Activated CD4-positive, alpha-beta memory T cell treated with anti-CD3 and anti-CD28 coated beads for 36 hours (primary cell): ENCODE data around the gene ADAMTS8. TPM values are rescaled to one million over a fixed set of nuclear protein-coding genes. Genes with fewer than 3 reads are reported as not detected.

ENCODE experiments used
- CTCF ChIA-PET: fragments of 350-600 bp; sonication (Branson Sonifier 250); formaldehyde crosslinking; loops from one replicate; lab custom pipeline; 2021; ENCODE audit warnings: antibody characterized with exemption, inconsistent platforms; lab: Charles Lee
- POLR2A ChIA-PET: fragments of 350-600 bp; sonication (Branson Sonifier 250); formaldehyde crosslinking; loops from one replicate; lab custom pipeline; 2021; ENCODE audit warnings: antibody characterized with exemption; lab: Charles Lee
- DNase-seq: peaks from one replicate; pipeline ENCODE4 v3.0.0-alpha.2; 2020
- H3K27ac Mint-ChIP-seq: one replicate; pipeline ENCODE4 v1.8.0; 2021; ENCODE audit warnings: mixed read lengths
- H3K27me3 Mint-ChIP-seq: one replicate; pipeline ENCODE4 v1.8.0; 2021; ENCODE audit warnings: mixed read lengths
- H3K36me3 Mint-ChIP-seq: one replicate; pipeline ENCODE4 v1.8.0; 2021; ENCODE audit warnings: mixed read lengths
- H3K4me1 Mint-ChIP-seq: one replicate; pipeline ENCODE4 v1.8.0; 2021; ENCODE audit warnings: low read depth, mixed read lengths
- H3K4me3 Mint-ChIP-seq: one replicate; pipeline ENCODE4 v1.8.0; 2021; ENCODE audit warnings: mild to moderate bottlenecking, mixed read lengths
- H3K9me3 Mint-ChIP-seq: one replicate; pipeline ENCODE4 v1.8.0; 2021; ENCODE audit warnings: mixed read lengths
- intact Hi-C: fragments of 100-400 bp; cut with micrococcal nuclease; formaldehyde crosslinking; loops from one replicate; pipeline ENCODE4 v1.15.1; 2023
- total RNA-seq, 2 experiments: library from RNA; stranded (reverse); gene quantifications; one replicate each; pipeline ENCODE4 v1.2.3, GENCODE V29; 2021

The ADAMTS8 gene
- total RNA-seq, 2 experiments from 2014 or later, result not detected

DNA sequence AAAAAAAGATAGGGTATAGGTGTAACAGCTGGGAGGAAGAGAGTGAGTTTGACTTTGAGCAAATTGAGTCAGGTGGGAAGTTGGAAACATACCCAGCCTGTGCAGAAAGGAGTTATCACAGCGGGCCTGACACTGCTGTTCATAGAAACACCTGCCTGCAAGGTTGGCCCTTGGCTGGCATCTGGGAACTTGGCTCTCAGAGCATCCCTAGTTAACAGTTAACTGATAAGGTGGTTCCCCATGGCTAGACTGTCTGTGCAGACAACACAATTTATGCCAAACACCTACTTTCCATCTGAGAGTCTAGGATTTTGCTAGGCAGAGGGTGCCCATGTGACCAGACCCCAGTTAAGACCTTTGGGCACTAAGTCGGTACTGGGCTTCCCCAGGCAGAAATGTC, 31.4 kb downstream of the ADAMTS8 start:
- POLR2A ChIA-PET, result no interaction called here
- CTCF ChIA-PET, result no interaction called here
- H3K4me3 Mint-ChIP-seq, result no peak overlapping the region

DNA sequence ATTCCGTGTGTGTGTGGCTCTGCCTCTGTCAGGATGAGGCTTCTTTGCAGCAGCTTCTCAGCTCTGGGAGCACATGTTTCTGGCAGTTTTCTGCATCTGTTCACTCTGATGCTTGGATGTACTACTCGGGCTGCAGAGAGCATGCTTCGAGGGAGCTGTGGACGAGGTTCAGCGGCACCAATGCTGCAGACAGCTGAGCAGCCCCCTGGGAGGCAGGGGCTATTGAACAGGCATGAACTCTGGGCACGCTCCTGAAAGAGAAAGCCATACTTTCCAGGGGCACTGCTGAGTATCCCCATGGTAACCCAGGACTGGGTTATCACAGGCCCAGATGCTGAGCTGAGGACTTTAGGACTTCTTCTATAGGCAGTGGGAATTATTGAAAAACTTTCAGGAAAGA, 33.8 kb downstream of the ADAMTS8 start:
- H3K27me3 Mint-ChIP-seq, result peaks cover 2% of the 10 kb centered on the region
- no peaks in the 10 kb centered on the region for H3K9me3 Mint-ChIP-seq
- peaks cover under 1% of the 10 kb centered on the region for H3K4me1 Mint-ChIP-seq
- no peak overlapping the region for H3K4me3 Mint-ChIP-seq
- CTCF ChIA-PET, result interaction anchor here (0.6 kb wide), 1 partner anchor 23 kb away, joined by 4 read pairs; no protein-coding TSS in a partner anchor
- no peak overlapping the region for H3K27ac Mint-ChIP-seq
- DNase-seq, result no peak
- H3K36me3 Mint-ChIP-seq, result no peaks in the 10 kb centered on the region
- intact Hi-C loops, result no loop called here
- POLR2A ChIA-PET, result no interaction called here

More for the DNA sequence above, 31.4 kb downstream of the ADAMTS8 start:
- H3K4me1 Mint-ChIP-seq, result peaks cover 9% of the 10 kb centered on the region
- intact Hi-C loops, result no loop called here
- H3K9me3 Mint-ChIP-seq, result no peaks in the 10 kb centered on the region
- H3K36me3 Mint-ChIP-seq, result no peaks in the 10 kb centered on the region
- H3K27ac Mint-ChIP-seq, result no peak overlapping the region
- H3K27me3 Mint-ChIP-seq, result peaks cover 12% of the 10 kb centered on the region
- DNase-seq, result no peak

DNA sequence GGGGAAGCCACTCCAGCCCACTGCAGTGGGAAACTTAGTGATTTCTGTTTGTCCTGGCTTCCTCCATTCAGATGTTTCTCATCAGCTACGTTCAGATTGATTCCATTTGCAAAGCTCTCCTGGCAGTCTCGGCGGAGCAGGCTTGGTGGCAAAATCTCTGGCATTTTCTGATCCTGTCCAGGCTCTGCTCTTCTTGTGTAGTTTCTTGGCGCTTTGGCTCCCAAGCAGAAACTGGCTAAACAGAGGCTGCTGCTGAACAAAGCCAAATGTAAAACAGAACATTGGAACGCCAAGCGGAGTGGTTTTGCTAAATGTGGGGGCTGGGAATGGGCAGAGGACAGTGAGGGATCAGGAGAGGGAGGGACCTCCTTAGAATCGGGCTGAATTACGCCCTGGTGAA, 36.7 kb downstream of the ADAMTS8 start:
- Mint-ChIP-seq H3K27me3 (peaks cover 2% of the 10 kb centered on the region), H3K36me3 (no peaks in the 10 kb centered on the region), H3K4me1 (peaks cover 15% of the 10 kb centered on the region), H3K9me3 (no peaks in the 10 kb centered on the region), H3K27ac (no peak overlapping the region), H3K4me3 (no peak overlapping the region)
- ChIA-PET POLR2A (no interaction called here), CTCF (interaction anchor here (2.0 kb wide), 1 partner anchor 179 kb away, joined by 4 read pairs; no protein-coding TSS in a partner anchor)
- intact Hi-C loops, result no loop called here
- no peak for DNase-seq

DNA sequence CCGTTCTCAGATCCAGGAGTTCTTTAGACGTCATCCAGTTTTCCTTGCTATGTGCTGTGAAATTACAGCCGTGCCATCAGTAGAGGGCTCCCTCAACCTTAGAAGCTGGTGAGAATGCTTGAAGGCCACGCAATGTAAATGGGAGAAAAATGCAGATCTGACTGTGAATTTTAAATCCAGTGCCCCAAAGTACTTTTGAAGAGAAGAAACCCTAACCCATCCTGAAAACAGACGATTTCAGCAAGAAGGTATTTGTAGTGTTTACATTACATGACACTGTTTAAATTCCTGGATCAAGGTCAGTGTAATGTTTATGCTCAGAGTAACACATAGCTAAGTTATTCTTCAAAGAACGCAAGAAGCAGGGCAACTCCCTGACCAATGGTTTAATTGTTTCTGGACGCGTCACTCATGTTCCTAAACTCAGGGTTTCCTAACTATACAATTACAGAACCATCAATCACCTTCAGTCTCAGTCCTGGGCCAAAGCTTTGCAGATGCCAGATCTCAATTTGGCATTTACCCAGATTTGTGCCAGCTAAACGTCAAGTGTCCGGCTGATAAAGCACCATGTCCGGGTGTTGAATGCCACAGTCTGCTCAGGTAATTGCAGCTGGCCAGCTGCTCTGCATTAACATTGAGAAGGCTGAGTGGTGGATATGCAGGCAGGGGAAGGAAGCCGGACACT, 38.2 kb downstream of the ADAMTS8 start:
- peaks cover 15% of the 10 kb centered on the region for H3K4me1 Mint-ChIP-seq
- H3K27me3 Mint-ChIP-seq, result no peaks in the 10 kb centered on the region
- no peaks in the 10 kb centered on the region for H3K36me3 Mint-ChIP-seq
- no peak for DNase-seq
- no peak overlapping the region for H3K27ac Mint-ChIP-seq
- no peak overlapping the region for H3K4me3 Mint-ChIP-seq
- ChIA-PET CTCF (interaction anchor here (2.0 kb wide), 1 partner anchor 177 kb away, joined by 4 read pairs; no protein-coding TSS in a partner anchor), POLR2A (interaction anchor here (0.6 kb wide), 1 partner anchor 25 kb away, joined by 3 read pairs; no protein-coding TSS in a partner anchor)
- no peaks in the 10 kb centered on the region for H3K9me3 Mint-ChIP-seq
- intact Hi-C loops, result no loop called here

DNA sequence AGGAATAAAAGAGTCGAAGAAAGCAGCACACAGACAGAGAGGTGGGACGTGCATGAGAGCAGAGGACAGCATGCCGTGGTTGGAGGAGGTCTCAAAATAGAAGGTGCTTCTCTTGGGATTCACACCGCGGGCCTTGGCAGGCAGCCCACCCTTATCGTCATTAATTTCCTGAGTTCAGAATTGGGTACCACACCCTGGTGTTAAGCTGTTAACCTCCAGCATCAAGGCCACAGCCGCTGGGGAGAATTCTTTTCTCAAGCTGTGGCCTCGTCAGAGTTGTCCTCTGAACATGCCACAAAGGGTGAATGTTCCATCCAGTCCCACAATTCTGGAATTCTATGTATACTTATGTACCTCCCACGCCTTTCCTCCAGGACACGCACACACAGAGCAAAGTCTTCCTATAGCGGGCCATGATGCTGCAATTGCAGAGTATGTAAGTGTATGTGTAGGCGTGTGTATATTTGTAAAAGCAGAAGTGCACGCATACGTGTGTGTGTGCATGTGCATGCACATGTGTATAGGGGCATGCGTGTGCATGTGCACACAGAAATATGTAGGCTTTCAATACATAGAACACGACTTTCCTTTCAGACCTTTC, 39.0 kb downstream of the ADAMTS8 start:
- no peak for DNase-seq
- POLR2A ChIA-PET, result interaction anchor here (0.6 kb wide), 1 partner anchor 24 kb away, joined by 3 read pairs; no protein-coding TSS in a partner anchor
- H3K27ac Mint-ChIP-seq, result no peak overlapping the region

DNA sequence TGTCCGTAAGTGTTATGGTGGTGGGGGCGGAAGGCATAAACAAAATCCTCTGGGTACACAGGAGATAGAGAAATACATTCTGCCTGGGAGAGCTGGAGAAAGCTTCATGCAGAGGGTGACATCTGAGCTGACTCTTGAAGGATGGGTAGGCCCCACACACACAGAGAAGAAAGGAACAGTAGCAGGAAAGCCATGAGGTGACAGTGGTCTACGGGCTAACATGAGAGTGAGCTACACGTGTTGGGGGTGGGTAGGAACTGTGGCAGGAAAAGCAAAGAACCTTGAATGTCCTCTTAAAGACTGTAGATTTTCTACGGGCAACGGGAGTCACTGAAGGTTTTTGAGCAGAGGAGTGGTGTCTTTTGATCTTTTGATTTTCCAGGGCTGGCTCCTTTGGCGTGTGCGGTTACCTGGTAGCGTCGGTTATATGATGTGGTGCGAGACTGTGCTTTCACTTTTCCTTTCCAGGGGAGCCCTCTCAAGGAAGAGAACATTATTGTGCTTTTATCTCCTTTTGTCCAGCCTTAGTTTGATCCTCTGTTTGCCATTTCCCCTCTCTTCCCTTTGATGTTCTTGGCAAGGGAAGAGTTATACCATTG, 39.7 kb downstream of the ADAMTS8 start:
- CTCF ChIA-PET, result no interaction called here
- peak overlapping the region; percentile 43 for H3K4me3 Mint-ChIP-seq
- no peaks in the 10 kb centered on the region for H3K36me3 Mint-ChIP-seq
- POLR2A ChIA-PET, result no interaction called here
- DNase-seq, result peak; percentile 28
- intact Hi-C loops, result loop anchor here (5.0 kb wide), 1 partner anchor 71 kb away; no protein-coding TSS in a partner anchor
- H3K27me3 Mint-ChIP-seq, result no peaks in the 10 kb centered on the region
- H3K4me1 Mint-ChIP-seq, result peaks cover 15% of the 10 kb centered on the region
- H3K27ac Mint-ChIP-seq, result no peak overlapping the region
- no peaks in the 10 kb centered on the region for H3K9me3 Mint-ChIP-seq

More for the DNA sequence above, 39.0 kb downstream of the ADAMTS8 start:
- intact Hi-C loops, result loop anchor here (5.0 kb wide), 1 partner anchor 72 kb away; no protein-coding TSS in a partner anchor
- H3K36me3 Mint-ChIP-seq, result no peaks in the 10 kb centered on the region
- peaks cover 15% of the 10 kb centered on the region for H3K4me1 Mint-ChIP-seq
- no peaks in the 10 kb centered on the region for H3K9me3 Mint-ChIP-seq
- H3K4me3 Mint-ChIP-seq, result no peak overlapping the region
- no peaks in the 10 kb centered on the region for H3K27me3 Mint-ChIP-seq
- CTCF ChIA-PET, result no interaction called here

DNA sequence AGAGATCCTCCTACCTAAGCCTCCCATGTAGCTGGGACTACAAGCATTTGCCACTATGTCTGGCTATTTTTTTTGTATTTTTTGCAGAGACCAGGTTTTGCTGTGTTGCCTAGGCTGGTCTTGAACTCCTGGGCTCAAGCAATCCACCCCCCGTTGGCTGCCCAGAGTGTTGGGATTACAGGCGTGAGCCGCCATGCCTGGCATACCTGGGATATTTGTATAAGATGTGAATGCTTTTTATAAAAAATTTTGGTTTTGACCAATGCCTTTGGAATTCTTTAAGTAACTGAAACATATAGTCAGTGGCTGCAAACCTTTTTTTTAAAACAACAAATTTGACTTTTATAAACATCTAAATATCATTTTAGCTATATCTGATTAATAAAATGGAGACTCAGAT, 42.4 kb downstream of the ADAMTS8 start:
- Mint-ChIP-seq H3K27me3 (no peaks in the 10 kb centered on the region), H3K36me3 (no peaks in the 10 kb centered on the region), H3K9me3 (no peaks in the 10 kb centered on the region), H3K4me1 (peaks cover 15% of the 10 kb centered on the region), H3K4me3 (no peak overlapping the region), H3K27ac (no peak overlapping the region)
- ChIA-PET CTCF (no interaction called here), POLR2A (no interaction called here)
- no peak for DNase-seq
- intact Hi-C loops, result loop anchor here (5.0 kb wide), 1 partner anchor 69 kb away; no protein-coding TSS in a partner anchor

DNA sequence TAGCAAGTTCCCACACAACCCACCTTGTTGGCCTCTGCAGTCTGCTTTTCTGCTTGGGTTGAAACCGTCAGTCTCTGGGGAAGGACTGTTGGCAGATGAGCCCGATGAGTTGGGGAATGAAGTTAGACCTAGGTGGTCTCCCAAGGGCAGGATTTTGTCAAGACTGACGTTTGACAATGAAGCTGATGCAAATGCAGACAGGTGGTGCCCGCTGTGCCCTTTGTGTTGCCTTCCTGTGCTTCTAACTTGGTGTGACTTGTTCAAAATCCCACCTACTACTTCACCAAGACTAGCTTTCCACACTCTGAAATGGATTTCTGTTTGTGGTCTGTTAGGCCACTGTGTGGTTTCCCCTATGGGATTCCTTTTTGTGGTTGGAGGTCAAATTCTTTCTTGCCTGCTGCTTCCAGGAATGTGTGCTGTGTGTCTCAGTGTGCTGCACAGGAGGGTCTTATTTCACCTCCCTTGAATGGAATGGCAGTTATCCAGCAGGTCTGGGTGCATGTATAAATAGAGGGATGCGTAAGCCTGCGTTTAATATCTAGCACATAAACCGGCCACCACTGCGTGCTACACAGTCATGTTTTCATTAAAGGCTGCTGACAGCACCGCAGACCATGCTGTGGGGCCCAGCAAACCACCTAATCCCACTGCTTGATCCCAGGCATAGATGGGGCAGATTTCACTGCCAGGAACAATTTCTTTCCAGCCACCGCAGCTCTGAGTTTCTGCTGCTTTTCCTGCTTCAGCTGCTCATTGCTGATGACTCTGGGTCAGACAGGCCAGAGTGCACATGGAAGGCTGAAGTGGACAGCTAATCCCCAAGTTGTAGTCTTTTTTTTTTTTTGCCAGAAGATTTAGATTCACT, 44.8 kb downstream of the ADAMTS8 start:
- intact Hi-C loops, result no loop called here
- no peak overlapping the region for H3K27ac Mint-ChIP-seq

DNA sequence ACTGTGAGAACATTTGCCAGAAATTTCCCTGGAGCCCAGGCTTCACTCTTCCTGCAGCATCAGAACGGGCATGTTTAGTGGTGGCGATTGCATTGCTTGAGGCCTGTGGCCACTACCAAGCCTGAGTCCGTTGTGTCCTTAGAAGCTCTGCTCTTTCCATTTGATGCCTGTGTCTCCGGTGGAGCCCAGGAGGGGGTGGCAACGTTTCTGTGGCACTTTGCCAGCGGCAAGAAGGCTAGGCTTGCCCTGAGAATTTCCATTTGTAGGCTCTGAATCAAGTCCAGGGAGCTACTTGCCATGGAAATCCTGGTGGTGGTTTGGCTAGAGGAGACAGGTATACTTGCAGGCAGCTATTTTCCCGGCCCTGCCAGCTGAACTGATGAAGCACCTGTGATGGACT, 47.1 kb downstream of the ADAMTS8 start:
- DNase-seq, result no peak
- Mint-ChIP-seq H3K36me3 (no peaks in the 10 kb centered on the region), H3K27me3 (no peaks in the 10 kb centered on the region), H3K4me1 (no peaks in the 10 kb centered on the region), H3K4me3 (no peak overlapping the region), H3K9me3 (no peaks in the 10 kb centered on the region), H3K27ac (no peak overlapping the region)
- intact Hi-C loops, result no loop called here
- POLR2A ChIA-PET, result no interaction called here
- CTCF ChIA-PET, result no interaction called here

More for the DNA sequence above, 44.8 kb downstream of the ADAMTS8 start:
- no peak for DNase-seq
- Mint-ChIP-seq H3K36me3 (no peaks in the 10 kb centered on the region), H3K4me1 (peaks cover 5% of the 10 kb centered on the region), H3K4me3 (no peak overlapping the region), H3K27me3 (no peaks in the 10 kb centered on the region), H3K9me3 (no peaks in the 10 kb centered on the region)
- ChIA-PET POLR2A (no interaction called here), CTCF (interaction anchor here (1.1 kb wide), 1 partner anchor 48 kb away, joined by 4 read pairs; no protein-coding TSS in a partner anchor)

DNA sequence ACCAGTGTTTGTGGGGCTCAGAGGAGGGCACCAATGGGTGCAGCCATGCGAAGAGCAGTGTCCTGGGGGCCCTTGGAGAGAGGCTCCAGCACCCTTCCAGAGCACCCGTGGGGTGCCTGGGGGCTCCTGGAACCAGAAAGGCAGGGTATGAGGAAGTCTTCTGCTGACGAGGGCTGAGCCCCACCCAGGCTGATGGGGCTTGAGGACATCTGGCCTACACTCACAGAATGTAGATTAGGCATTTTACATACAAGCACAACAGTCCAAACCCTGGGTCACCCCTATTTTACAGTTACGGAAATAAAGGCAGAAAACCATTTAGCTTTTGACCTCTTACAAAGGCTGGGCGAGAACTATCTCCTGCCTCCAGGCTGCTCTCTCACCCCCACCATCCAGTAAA, 47.6 kb downstream of the ADAMTS8 start:
- Mint-ChIP-seq H3K4me3 (no peak overlapping the region), H3K27ac (no peak overlapping the region), H3K36me3 (no peaks in the 10 kb centered on the region), H3K27me3 (no peaks in the 10 kb centered on the region), H3K4me1 (no peaks in the 10 kb centered on the region), H3K9me3 (no peaks in the 10 kb centered on the region)
- ChIA-PET POLR2A (no interaction called here), CTCF (no interaction called here)
- intact Hi-C loops, result no loop called here
- no peak for DNase-seq

DNA sequence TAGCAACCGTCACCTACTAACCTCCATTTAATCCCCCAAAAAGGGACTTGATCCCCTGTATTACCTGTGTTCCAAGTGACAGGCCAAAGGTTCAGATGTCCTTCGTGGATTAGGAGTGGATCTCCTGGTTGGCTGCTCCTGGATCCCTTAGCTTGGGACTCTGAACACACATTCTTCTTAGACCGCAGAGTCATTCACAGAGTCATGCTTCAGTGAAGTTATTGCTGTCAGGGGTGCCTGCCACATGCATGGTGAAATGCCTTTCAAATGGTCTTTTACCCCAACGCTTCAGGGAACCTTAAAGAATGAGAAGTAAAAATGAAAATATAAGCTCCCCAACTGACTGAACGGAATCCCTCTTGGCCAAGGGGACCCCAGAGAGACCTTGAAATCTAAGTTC, 49.1 kb downstream of the ADAMTS8 start:
- POLR2A ChIA-PET, result no interaction called here
- Mint-ChIP-seq H3K27ac (no peak overlapping the region), H3K36me3 (no peaks in the 10 kb centered on the region), H3K9me3 (no peaks in the 10 kb centered on the region), H3K27me3 (no peaks in the 10 kb centered on the region), H3K4me1 (no peaks in the 10 kb centered on the region), H3K4me3 (no peak overlapping the region)
- intact Hi-C loops, result no loop called here
- CTCF ChIA-PET, result no interaction called here
- DNase-seq, result no peak
